Loucy (cell line): ENCODE measurements around the gene ETHE1.
"Not testable (repeated sequence)": the region's sequence is repeated elsewhere in the genome, so short reads cannot be mapped to it uniquely, and the experiment has no call there.

Experiments
- H2AFZ ChIP-seq: fragments of 200-600 bp; sonication (generic); 2 replicates; pipeline ENCODE4 v1.6.0; 2016; ENCODE audit warnings: antibody characterized with exemption, mild to moderate bottlenecking, low read length, moderate library complexity
- H3F3A ChIP-seq: fragments of 200-600 bp; 2 replicates; pipeline ENCODE4 v1.6.0; 2016; ENCODE audit warnings: antibody characterized with exemption, low read depth, mild to moderate bottlenecking
- H3K27me3 ChIP-seq: fragments of 200-600 bp; sonication (generic); 2 replicates; pipeline ENCODE4 v1.6.1; 2014; ENCODE audit warnings: low read length, mild to moderate bottlenecking; ENCODE audit not compliant: insufficient read depth, poor library complexity, severe bottlenecking
- H3K36me3 ChIP-seq: fragments of 200-600 bp; sonication (generic); 2 replicates; pipeline ENCODE4 v1.6.1; 2016; ENCODE audit warnings: low read length; ENCODE audit not compliant: insufficient read depth
- H3K4me1 ChIP-seq: fragments of 200-600 bp; sonication (generic); 2 replicates; pipeline ENCODE4 v1.5.1; 2014; ENCODE audit warnings: low read length, mild to moderate bottlenecking; ENCODE audit not compliant: insufficient read depth, poor library complexity, severe bottlenecking
- H3K4me2 ChIP-seq: fragments of 200-600 bp; sonication (generic); 2 replicates; pipeline ENCODE4 v1.6.0; 2014; ENCODE audit warnings: antibody characterized with exemption, low read length, low read depth, mild to moderate bottlenecking; ENCODE audit not compliant: poor library complexity, severe bottlenecking
- H3K4me3 ChIP-seq: fragments of 200-600 bp; sonication (generic); 2 replicates; pipeline ENCODE4 v1.5.1; 2014; ENCODE audit warnings: low read length, mild to moderate bottlenecking, mixed read lengths; ENCODE audit not compliant: poor library complexity, severe bottlenecking
- H3K79me2 ChIP-seq: fragments of 200-600 bp; sonication (generic); 2 replicates; pipeline ENCODE4 v1.6.1; 2014; ENCODE audit warnings: low read length; ENCODE audit not compliant: insufficient read depth
- H3K9ac ChIP-seq: fragments of 200-600 bp; sonication (generic); 2 replicates; pipeline ENCODE4 v1.6.0; 2014; ENCODE audit warnings: mild to moderate bottlenecking, low read depth, low read length, moderate library complexity; ENCODE audit not compliant: poor library complexity, severe bottlenecking
- H3K9me2 ChIP-seq: fragments of 200-600 bp; sonication (generic); replicated peaks from 2 replicates; pipeline ENCODE4 v1.6.1; 2016; ENCODE audit warnings: low read depth, low read length, mixed read lengths
- H3K9me3 ChIP-seq: fragments of 200-600 bp; sonication (generic); 2 replicates; pipeline ENCODE4 v1.6.1; 2014; ENCODE audit warnings: mild to moderate bottlenecking, antibody characterized with exemption, low read length, low read depth; ENCODE audit not compliant: insufficient read depth
- H4K20me1 ChIP-seq: fragments of 200-600 bp; sonication (generic); 2 replicates; pipeline ENCODE4 v1.6.0; 2014; ENCODE audit warnings: antibody characterized with exemption, low read length, mild to moderate bottlenecking; ENCODE audit not compliant: insufficient read depth, poor library complexity, severe bottlenecking
- CTCF ChIP-seq: fragments of 200-600 bp; sonication (generic); conservative IDR thresholded peaks from 2 replicates; pipeline ENCODE4 v1.5.1; 2014; ENCODE audit warnings: mild to moderate bottlenecking, antibody characterized with exemption, low read length
- EZH2phosphoT487 ChIP-seq: fragments of 200-600 bp; IDR thresholded peaks from 2 replicates; pipeline ENCODE4 v1.6.1; 2018; ENCODE audit warnings: antibody characterized with exemption, mild to moderate bottlenecking, moderate library complexity, borderline replicate concordance

Gene ETHE1

GRCh38 chr19:43525836-43526771 is 897 bp downstream of the ETHE1 start:
- peaks cover 6% of the 10 kb centered on the region for H3K4me1 ChIP-seq
- no peaks in the 10 kb centered on the region for H3F3A ChIP-seq
- peak overlapping the region; percentile 91 for H3K4me3 ChIP-seq
- H3K27me3 ChIP-seq = no peaks in the 10 kb centered on the region
- peaks cover 37% of the 10 kb centered on the region for H3K79me2 ChIP-seq
- no peaks in the 10 kb centered on the region for H3K36me3 ChIP-seq
- peaks cover 14% of the 10 kb centered on the region for H4K20me1 ChIP-seq
- TF ChIP-seq EZH2phosphoT487 (no peak), CTCF (no peak)
- no peaks in the 10 kb centered on the region for H3K9me3 ChIP-seq
- peak overlapping the region; percentile 86 for H3K4me2 ChIP-seq
- no peaks in the 10 kb centered on the region for H3K9me2 ChIP-seq
- no peak overlapping the region for H2AFZ ChIP-seq
- peak overlapping the region; percentile 87 for H3K9ac ChIP-seq

GRCh38 chr19:43524922-43525835 is 1.8 kb downstream of the ETHE1 start:
- Histone ChIP-seq H3K9me3 (no peaks in the 10 kb centered on the region), H2AFZ (no peak overlapping the region), H3K4me1 (peaks cover 6% of the 10 kb centered on the region), H3K9ac (peak overlapping the region; percentile 87), H3K9me2 (no peaks in the 10 kb centered on the region), H3K4me3 (peak overlapping the region; percentile 91), H4K20me1 (peaks cover 14% of the 10 kb centered on the region), H3K27me3 (no peaks in the 10 kb centered on the region), H3K36me3 (no peaks in the 10 kb centered on the region), H3F3A (no peaks in the 10 kb centered on the region), H3K4me2 (peak overlapping the region; percentile 86), H3K79me2 (peaks cover 37% of the 10 kb centered on the region)
- TF ChIP-seq EZH2phosphoT487 = no peak
- no peak for TF ChIP-seq CTCF

- H3K9me2 ChIP-seq, H3K9ac ChIP-seq, H3F3A ChIP-seq, H3K9me3 ChIP-seq, H2AFZ ChIP-seq, H3K4me2 ChIP-seq, H3K4me3 ChIP-seq, H3K27me3 ChIP-seq, H3K36me3 ChIP-seq, H3K4me1 ChIP-seq: not testable (repeated sequence)
- H3K79me2 ChIP-seq = peaks cover 37% of the 10 kb centered on the region
- H4K20me1 ChIP-seq = peaks cover 23% of the 10 kb centered on the region
Observed at GRCh38 chr19:43523696-43524095, 3.3 kb downstream of the ETHE1 start.
